HL-60/S4 (cell line): ENCODE results near the gene KCNAB2.

ENCODE experiments used
- in situ Hi-C: fragments of 300-500 bp; cut with MboI; formaldehyde crosslinking; loops from 2 replicates; pipeline ENCODE4 v1.14.3; 2022; ENCODE audit warnings: low sequenced_read_pairs

KCNAB2 gene

GRCh38 chr1:6123083-6123482 lies 77.4 kb downstream of the KCNAB2 start:
- in situ Hi-C loops: no loop called here

DNA sequence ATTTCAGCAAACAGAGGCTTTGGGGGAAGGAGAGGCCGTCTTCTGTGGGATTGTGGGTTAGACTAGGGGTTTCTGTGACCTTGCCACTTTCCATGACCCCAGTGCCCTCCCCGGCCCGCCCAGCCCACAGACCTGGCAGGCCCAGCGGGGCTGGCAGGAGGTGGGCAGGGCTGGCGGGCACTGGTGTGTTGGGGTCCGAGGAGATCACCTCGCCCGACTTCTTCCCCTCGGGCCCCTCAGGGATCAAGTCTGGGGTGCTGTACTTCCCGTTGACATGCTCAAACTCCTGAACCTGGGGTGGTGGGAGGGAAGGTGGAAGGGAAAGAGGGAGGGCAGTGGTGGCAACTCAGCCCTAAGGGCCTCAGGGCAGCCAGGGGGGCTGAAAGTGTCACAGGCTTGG lies 78.1 kb downstream of the KCNAB2 start:
- in situ Hi-C loops: no loop called here

DNA sequence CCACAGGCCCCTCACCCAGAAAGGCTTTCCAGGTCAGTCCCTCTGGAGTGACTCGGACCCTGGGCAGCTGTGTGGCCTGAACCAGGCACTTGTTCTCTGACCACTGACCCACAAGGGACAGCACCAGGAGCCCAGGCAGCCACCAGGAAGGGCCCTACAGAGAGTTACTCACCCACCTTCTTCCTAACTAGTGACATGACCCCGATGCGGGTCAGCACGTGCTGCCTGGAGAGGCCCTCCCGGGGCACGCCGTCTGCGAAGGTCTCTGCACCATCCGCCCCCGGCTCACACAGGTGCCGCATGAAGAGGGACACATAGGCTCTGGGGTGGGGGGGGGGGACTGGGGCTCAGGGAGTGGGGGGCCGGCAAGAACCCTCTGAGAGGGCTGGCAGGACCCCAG lies 78.7 kb downstream of the KCNAB2 start:
- in situ Hi-C loops: no loop called here

GRCh38 chr1:6124746-6125365 lies 79.2 kb downstream of the KCNAB2 start:
- in situ Hi-C loops: no loop called here

- in situ Hi-C loops: no loop called here
Observed at GRCh38 chr1:6125366-6125765, 79.7 kb downstream of the KCNAB2 start.

DNA sequence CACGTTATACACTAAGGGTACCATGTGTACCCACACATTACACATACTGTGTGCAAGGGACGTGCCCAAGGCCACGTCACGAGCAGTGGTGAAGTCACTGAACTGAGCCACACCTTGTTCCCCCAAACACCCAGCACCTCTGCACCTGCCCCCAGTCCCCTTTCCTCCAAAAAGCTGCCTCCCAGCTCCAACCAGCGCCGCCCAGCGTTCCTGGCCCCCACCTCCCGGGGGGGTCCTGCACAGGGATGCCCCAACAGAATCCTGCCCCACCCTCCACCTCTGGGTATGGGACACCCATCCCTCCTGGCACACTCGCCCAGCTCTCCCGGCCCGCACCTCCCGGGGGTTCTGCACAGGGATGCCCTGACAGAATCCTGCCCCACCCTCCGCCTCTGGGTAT lies 80.3 kb downstream of the KCNAB2 start:
- in situ Hi-C loops: no loop called here

DNA sequence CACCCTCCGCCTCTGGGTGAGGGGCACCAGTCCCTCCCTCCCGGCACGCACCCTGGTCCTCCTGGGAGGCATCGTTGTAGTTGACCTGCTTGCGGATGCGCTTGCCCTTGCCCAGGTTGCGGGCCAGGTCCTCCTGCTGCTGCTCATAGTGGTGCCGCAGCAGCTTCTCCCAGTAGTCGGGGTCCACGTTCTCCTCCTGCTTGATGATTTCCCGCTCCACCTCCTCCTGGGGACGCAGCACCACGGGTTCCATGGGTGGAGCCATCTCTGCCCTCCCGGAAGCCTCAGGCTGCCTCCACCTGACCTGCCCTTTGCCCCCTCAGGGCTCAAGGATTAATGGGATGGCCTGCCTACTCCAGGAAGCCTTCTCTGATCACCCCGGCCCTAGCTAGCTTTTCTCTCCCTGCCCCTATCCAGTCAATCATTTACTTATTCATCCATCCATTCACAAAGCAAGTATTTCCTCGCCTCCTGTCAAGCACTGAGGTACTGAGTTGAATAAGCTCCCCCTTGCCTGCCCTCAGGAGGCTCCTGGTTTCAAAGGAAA lies 80.9 kb downstream of the KCNAB2 start:
- in situ Hi-C loops: no loop called here

GRCh38 chr1:6127587-6128163 lies 82.0 kb downstream of the KCNAB2 start:
- in situ Hi-C loops: no loop called here

- in situ Hi-C loops: no loop called here
Observed at GRCh38 chr1:6128276-6129081, 82.8 kb downstream of the KCNAB2 start.

DNA sequence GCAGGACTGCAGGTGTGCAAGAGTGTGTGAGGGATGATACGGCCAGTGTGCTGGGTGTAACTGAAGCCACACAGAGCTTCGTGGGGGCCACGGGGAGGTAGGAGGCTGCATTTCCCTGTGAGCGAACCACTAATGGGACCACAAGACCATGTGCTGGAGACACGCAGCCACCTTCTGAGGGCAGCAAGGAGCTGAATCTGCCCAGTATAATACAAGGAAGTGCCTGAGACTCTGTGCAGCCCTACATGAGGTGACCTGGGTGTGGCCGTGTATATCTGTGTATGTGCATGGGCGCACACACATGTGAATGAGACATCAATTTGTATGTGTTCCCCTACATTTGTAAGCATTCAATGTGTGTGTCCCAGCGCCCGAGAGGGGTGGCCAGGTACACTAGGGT lies 83.6 kb downstream of the KCNAB2 start:
- in situ Hi-C loops: no loop called here

DNA sequence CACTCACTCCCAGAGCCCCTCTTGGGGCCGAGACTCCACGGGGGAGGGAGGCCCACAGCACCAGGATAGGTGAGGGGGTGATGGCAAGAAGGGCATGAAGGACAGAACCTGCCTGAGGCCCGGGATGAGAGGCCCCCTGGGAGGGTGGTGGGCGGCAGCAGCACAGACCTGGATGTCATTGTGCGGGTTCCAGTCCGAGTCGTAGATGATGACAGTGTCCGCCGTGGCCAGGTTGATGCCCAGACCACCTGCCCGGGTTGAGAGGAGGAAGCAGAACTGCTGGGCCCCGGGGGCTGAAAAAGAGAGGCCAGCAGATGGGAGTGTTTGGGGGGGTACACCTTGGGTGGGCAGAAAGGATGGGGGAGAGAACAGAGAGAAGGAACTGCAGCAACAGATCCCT lies 84.3 kb downstream of the KCNAB2 start:
- in situ Hi-C loops: no loop called here

DNA sequence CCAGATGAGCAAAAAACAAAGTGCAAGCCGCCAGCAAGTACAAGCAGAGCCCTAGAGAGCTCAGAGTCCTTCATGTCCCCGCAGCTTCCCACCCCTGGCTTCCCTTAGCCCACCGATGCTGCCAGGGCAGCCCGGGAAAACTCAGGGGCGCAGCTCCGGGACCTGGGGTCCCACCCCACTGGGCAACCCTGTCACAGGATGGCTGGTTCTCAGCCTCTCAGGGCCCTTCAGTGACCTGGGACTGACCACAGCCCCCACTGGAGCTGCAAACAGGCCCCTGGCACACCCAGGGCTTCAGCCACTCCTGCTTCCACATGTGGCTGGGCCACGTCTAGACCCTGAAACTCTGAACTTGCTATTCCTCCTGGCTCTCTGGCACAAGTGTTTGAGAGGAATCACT lies 84.9 kb downstream of the KCNAB2 start:
- in situ Hi-C loops: no loop called here

DNA sequence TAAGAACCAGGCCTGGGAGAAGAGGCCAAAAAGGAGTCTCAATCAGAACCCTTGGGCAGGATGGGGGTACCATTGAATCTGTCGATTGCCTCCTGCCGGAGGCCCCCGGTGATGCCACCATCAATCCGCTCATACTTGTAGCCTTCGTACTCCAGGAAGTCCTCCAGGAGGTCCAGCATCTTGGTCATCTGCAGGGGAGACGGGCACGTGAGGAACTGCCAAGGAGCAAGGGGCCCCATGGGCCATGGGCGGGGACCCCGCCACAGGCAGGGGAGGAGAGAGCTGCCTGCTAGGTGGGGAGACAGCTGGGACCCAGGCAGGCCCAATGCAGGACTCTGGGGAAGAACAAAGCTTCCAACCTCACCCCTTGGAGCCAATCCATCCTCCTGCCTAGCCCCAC lies 85.9 kb downstream of the KCNAB2 start:
- in situ Hi-C loops: no loop called here

DNA sequence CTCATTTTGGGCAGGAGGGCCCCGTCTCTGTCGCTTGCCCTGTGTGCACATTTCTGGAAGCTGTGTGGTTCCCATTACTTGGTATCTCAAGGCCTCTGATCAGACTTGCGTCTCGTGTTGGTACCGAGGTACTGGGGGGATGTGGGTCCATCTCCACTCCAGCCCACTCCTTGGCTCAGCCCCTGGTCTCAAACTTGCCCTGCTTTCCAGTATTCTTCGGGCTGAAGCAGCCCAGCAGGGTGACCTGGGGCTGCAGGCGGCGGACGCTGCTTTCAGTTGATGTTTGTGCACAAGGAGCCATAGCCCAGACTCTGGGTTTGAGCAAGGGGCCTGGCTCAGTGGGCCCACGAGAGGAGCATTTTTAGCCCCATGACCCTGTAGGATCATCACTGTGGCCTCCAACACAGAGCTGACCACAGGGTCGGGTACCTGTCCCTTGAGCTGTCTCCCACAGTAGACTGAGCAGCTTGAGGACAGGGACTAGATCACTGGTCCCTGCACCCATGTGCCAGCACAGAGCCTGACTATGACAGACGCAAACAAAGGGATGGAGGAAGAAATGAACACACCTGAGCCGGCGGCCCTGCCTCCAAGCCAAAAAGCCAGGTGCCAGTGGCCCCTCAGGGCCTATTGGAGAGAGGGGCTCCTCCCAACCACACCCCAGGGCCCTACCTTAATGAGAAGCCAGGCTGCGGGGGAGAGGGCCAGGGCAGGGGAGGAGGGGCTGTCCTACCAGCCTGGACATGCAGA lies 87.6 kb downstream of the KCNAB2 start:
- in situ Hi-C loops: no loop called here

- in situ Hi-C loops: no loop called here
Observed at GRCh38 chr1:6134206-6134605, 88.5 kb downstream of the KCNAB2 start.

- in situ Hi-C loops: no loop called here
Observed at GRCh38 chr1:6134741-6135510, 89.2 kb downstream of the KCNAB2 start.

GRCh38 chr1:6136516-6137220 lies 91.0 kb downstream of the KCNAB2 start:
- in situ Hi-C loops: no loop called here

- in situ Hi-C loops: no loop called here
Observed at GRCh38 chr1:6137758-6138157, 92.1 kb downstream of the KCNAB2 start.

GRCh38 chr1:6140413-6140812 lies 94.7 kb downstream of the KCNAB2 start:
- in situ Hi-C loops: no loop called here

GRCh38 chr1:6141592-6141991 lies 95.9 kb downstream of the KCNAB2 start:
- in situ Hi-C loops: no loop called here
